NCI-H69 (cell line): Measurements from ENCODE around the gene MRPL44.

Source experiments
- DNase-seq: peaks from one replicate; lab custom pipeline; 2025; lab: John Stamatoyannopoulos, UW

Gene MRPL44

DNA sequence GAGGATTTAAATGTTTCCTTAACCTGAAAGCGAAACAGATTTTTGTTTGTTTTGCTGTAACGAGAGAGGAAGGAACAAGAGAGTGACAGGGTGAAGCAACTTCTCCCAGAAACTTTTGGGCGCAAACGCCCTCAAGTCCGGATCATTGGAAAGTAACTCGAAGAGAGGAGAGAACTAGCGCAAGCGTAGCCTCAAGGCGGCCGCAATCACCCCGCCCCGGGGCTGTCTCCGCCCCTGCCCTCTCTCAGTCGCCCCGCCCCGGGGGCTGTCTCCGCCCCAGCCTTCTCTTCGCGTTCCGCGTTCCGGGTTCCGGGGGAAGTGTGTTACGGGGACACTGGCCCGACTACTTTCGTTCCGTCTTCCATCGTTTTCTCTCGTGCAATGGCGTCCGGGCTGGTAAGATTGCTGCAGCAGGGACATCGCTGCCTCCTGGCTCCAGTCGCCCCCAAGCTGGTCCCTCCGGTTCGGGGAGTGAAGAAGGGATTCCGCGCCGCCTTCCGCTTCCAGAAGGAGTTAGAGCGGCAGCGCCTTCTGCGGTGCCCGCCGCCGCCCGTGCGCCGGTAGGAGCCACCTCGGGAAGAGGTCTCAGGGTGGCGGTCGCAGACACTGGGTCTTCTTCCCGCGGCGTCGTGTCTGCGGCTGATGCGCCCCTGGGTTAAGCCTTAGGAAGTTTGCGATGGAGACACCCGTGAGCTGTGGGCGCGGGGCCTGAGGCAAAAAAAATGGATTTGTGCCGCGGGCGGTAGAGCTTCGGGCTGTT, at the start of gene MRPL44:
MRPL44 (plus strand) TSS at position 372 of the 760 bp plus-strand sequence; CDS start at position 382, 10 bp downstream.
- DNase-seq, result peak; percentile 95

DNA sequence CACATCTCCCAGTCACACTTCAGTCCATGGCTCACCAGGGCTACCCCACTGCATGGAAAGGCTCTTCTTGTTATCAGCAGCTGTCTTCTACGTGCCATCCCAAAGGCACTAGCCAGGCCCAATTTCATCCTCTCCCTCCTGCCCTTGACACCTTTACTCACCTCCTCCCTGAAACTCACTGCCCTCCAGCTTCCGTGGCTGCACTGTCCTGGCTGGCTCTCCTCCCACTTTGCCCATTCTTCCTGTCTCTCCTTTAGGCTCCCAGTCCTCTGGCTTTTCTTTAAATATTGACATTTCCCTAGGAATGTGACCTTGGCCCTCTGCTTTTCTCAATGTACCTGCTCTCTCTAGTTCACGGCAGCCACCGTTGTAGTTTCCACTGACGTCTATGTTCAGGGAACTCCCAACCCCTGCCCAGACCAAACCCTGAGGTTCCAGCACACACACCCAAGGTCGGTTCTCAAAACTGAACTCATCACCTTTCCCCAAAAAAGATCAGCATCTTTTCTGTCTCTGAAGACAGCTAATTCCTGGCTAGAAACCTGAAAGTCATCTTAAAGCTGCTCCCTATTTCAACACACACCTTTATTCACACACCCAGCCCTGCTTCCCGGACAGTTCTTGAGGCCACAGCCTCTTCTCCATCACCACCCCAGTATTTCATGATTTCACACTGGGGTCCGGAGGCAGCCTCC, 48.8 kb upstream of the MRPL44 start:
- DNase-seq, result no peak

DNA sequence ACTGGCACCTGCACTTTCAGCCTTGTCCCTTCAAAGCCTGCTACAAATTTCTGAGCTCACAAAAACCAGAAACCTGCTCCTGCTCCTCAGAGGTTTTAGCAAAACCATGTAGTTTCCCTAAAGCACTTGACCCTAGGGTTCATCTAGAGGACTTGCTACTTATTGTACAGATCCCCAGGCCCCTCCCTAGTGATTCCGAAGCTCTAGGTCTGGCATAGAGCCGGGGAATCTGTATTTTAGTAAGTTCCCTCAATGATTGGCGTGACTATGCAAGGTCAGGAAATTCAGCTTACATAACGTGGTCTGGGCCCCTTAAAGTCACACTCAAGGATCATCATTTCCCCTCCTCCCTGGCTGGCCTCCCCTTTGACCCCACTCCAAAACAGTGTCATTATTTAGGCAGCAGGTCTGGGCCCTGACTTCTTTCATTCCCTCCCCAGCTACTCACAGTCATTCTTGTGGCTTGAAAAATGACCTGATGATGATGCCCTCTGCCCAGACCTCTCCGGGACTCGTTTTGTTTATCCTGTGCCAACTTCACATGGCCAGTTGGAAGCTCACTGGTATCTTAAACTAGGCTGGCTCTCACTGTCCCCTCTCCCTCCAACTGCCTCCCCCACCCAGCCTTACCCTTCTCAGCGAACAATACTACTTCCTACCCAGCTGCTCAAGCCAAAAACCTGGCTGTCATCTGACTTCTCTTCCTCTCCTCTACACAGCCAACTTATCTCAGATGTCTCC, 48.1 kb upstream of the MRPL44 start:
- no peak for DNase-seq

DNA sequence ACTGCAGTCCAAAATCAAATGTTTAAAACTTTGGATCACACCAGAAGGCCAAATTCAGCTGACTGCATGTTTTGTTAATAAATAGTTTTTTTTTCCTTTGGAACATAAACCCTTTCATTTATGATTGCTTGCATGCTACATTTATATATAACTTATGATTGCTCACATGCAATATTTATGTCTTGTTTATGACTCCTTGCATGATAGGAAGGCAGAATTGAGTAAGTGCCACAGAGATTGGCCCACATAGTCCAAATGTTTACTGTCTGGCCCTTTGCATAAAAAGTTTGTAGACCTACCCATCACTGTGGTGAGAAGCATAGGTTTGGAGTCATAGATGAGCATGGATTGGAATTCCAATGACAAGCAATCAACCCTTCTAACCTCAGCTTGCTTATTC, 42.9 kb upstream of the MRPL44 start:
- DNase-seq, result no peak

DNA sequence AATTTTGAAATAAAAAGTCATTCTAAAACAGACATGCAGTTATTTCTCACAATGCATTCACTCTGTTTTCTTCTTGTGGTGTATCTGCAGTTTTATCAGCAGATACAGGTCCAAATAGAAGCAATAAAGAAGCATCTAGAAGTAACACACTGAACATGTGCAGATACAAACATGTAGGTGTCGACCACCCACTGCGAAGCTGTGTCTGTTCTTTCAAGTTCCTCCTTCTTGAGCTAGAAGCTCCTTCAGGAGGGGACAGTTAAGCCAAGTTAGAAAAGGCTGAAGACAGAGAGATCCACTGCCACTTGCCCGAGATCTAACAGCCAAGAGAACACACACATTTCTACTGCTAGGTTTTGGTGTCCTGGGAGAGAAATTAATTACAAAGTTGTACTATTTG, 42.2 kb upstream of the MRPL44 start:
- DNase-seq, result no peak

DNA sequence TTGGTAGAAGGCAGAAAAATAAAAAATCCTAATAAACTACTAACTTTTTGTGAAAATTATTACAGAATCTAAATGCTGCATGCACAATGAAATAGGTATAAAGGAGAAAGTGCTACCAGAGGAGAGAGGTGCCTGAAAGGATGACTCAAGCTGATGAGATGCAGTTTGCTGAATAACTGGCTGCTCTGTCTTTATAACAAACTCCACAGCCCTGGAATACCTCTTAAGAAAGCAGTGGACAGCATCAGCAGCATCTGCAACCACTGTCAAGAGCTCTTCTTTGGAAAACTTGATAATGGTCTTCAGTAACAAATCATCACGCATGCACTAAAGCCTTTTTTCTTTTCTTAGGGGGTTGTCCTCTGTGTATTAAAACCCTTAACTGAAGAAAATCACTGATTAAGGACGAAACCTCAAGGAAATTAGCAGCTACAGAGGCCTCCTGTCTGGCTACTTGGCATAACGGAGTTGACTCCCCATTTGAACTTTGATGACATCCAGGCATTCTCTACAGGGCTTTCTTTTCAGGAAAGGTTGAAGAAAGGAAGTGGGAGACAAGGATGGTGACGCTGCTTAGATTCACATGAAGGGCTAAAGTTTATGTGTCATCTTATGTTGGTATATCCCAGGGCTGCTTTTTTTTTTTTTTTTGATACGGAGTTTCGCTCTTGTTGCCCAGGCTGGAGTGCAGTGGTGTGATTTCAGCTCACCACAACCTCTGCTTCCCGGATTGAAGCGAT, 40.9 kb upstream of the MRPL44 start:
- no peak for DNase-seq

DNA sequence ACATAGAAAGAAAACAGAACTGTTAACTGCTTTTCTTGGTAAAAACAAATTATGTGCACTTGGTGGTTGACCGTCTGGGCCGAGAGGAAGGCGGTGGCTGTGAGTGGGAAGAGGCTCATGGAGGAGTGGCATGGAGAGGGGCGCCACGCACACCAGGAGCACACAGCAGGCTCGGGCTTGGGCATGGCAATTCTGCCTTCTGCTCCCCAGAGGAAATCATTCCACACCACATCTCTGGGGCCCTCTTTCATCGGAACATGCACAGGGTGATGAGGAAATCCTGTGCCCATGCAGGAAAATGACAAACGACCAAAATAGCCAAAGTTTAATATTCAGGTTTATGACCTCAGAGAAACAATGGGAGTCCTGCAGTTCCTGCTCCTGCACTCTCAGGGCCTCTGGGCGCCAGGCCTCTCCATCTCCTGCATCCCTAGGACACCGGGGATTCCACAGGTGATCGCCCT, 38.6 kb upstream of the MRPL44 start:
- DNase-seq, result no peak

DNA sequence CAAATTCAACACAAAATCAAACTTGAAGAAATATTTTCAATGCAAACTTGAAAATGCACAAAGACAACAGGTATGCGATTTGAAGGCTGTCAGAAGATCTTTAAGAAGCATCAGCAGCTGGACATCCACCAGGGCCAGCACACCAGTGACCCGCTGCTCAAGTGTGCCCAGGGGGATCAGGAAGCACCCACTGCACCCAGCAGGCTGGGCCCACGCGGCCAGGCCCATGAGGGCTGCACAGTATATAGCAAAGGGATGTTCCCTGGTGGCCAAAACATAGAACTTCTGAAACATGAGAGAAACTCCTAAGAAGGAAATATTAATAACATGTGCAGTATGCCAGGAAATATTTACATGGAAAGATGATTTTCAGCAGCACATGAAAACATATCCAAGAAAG, 37.2 kb upstream of the MRPL44 start:
- no peak for DNase-seq

DNA sequence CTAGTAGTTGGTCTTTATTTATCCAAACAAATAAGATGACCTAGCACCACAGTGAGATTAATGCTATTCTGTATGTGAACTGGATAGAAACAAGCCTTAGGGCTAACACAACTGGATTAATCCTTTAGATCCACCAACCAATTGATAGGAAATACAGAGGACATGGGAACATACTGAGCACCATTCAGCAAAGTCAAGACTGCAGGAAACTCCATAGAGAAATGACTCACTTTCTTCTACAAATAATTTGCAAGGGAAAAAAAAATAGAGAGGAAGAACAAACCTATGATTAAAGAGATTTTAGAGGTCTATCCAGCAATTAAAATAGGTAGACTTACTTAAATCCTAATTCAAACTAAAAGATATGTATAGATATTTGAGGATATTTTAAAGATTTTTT, 36.1 kb upstream of the MRPL44 start:
- DNase-seq, result no peak

DNA sequence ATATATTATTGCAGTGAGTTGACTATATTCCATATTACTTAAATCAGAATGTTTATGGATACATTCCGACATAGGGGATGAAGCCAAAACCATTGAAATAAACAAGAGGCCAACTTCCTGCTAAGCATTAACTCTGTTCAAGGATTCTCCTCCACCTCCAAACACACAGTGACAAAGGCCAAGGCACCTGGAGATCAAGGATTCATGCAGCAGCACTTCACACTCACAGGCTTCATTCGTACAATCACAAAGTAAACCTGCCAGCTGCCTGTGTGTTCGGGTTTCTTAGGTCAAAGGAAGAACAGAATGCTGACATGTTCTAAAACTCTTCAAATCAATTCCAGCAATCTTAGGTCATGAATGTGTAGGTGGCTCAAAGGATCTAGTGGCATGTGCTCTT, 35.0 kb upstream of the MRPL44 start:
- DNase-seq, result no peak

DNA sequence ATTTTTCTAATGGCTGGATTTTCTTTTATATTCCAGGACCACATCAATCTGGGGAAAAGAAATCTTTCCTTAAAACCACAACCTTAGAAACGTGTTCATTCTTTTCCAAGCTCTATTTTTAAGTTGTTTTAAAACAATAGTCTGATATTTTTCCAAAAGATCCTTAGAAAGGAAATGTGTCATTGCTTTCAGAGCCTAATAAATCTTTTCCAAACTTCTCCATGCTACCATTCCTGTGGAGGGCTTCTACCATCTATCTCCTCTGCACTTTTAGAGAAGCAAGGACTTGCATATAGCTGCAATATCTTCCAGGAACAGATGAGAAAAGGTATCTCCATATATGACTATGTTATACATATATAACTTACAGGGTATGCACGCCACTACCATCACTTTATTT, 33.3 kb upstream of the MRPL44 start:
- DNase-seq, result no peak

DNA sequence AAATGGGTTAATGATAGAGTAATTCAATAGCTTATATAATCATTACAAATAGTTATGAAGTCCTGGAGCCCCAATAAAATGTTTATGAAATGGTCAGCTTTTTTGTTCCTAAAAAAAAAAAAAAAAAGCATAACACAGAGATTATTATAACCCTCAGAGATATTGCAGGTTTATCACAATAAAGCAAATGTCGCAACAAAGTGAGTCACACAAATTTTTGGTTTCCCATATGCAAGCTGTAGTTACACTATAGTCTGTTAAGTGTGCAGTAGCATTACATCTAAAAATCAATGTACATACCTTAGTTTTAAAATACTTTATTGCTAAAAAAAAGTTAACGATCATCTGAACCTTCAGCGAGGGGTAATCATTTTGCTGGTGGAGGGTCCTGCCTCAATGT, 32.2 kb upstream of the MRPL44 start:
- DNase-seq, result no peak

DNA sequence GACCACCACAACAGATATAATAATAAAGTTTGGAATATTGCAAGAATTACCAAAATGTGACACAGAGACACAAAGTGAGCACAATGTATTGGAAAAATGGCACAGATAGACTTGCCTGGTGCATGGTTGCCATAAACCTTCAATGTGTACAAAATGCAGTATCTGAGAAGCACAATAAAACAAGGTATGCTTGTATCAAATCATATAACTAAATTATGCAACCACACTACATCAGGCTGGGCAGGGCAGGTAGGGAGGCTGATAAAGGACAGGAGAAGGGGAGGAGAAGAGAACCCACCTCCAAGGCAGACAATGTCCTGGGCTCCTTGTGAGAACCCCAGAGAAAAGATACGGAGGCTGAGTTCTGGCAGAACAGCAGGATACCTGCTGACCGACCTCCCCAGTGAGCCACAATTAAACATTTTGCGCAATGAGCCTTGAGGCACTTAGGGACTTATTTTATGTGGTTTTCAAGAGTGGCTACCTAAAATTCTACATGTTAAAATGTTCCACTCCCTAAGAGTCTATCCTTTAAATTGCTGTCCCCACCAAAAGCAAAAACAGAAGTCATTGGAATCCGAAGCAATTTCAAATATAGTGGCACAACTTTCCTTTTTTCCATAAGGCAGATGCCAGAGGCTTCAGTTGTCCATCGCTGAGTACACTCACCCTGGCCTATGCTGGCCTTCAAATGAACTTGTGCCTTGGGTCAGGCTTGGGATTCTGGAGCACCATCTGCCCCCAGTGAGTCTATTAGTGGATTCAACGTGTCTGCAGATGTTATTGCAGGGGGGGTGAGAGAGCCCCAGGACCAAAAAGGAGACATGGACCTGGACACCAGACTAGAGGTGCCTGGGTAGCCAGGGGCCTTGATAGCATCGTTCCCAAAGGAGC, 28.9 kb upstream of the MRPL44 start:
- DNase-seq, result no peak

DNA sequence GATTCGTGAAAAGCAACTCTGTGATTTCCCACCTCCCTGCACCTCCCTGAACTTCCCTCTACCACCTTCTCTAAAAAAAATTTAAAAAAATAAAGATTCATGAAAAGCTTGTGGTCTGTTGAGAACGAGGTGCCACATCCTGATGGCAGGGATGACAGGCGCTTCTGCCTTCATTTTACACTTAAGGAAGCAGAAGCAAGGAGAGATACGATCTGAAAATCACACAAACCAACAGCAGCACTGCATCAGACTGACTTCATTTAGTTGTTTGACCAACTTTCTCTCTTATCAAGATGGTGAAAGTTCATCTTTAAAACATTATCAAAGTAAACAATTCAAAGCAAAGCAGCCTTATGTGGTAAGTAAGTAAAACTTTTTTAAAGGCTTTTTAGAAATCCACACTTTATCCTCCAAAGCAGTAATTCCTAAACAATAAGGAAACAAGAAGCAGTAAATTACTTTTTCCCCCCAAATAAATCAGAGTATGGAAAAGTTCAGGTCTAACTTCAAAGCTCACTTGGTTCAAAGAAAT, 27.6 kb upstream of the MRPL44 start:
- DNase-seq, result no peak

DNA sequence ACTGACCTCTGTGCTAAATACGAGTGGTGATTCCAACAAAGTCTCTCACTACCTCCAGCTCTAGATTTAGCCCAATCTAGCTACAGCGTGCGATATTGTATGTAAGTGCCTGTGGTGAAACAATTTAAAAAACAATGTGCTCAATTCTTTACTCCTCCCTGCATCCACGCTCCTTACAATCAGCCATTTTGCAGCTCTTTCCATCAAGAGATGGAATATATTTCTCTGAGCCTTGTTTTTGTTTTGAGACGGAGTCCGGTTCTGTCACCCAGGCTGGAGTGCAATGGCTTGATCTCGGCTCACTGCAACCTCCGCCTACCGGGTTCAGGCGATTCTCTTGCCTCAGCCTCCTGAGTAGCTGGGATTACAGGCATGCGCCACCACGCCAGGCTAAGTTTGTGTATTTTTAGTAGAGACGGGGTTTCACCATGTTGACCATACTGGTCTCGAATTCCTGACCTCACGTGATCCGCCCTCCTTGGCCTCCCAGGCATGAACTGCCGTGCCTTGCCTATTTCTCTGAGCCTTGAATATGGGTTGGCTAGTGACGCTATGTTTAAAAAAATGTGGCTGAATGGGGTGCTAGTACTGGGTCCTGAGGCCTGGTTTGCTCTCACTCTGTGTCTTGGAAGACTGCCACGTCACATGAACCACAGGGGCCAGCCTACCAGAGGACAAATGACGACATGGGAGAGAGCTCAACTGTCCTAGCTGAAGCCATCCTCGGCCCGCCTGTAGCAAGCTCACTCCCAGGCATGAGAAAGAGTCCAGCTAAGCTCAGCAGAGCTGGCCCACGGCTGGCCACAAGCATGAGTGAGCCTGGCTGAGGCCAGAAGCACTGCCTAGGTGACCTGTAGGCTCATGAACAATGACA, 26.9 kb upstream of the MRPL44 start:
- peak; percentile 2 for DNase-seq

DNA sequence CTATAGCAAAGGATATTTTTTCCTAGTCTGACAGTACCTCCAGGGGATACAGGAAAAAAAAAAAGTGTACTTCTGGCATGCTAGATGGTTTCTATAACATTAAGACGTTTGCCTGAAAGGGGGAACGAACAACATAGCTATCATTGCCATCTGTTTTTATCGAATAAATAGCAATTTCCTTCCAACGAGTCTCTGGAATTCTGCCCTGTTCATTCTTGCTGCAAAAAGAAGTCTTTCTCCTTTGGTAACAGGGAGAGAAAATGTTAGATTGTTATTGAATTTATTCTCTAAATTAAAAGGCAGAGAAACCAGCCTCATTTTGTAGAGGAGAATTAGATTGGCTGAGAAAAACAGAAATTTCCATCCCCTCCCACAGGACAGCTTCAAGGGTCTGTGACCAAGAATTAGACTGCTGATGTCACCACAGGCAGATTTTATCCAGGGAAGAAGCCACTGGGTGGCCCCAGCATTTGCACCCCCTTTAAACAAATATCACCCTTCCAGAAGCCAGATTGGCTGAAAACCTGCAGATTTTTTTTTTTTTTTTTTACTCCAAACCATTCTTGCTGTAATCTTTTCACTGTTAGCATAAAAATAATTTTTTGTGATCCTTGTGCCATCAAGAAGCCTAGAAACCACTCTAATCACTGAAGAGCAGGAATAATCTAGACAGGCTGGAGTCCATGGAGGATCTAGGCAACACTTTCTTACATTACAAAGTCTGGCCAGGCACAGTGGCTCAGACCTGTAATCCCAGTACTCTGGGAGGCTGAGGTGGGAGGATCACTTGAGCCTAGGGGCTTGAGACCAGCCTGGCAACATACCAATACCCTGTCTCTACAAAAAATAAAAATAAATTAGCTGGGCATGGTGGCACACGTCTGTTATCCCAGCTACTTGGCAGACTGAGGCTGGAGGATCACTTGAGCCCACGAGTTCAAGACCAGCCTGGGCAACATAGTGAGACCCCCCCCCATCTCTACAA, 24.2 kb upstream of the MRPL44 start:
- no peak for DNase-seq

DNA sequence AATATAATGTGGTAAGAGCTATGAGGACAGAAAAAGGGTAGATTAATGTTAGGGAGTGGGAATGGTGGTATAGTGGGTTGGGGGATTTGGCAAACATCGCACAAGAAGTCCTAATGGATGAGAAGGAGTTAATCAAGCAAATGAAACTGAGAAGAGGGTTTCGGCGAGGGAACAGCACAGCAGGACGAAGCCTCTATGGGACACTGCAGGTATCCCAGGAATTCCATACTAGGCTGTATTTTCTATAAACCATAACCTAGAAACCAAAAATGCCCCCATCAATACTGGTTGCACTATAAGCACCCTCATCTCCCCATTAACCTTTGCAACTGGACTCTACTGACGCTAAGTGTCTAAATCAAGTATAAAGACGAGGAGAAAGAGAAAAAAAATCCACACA, 22.4 kb upstream of the MRPL44 start:
- no peak for DNase-seq

DNA sequence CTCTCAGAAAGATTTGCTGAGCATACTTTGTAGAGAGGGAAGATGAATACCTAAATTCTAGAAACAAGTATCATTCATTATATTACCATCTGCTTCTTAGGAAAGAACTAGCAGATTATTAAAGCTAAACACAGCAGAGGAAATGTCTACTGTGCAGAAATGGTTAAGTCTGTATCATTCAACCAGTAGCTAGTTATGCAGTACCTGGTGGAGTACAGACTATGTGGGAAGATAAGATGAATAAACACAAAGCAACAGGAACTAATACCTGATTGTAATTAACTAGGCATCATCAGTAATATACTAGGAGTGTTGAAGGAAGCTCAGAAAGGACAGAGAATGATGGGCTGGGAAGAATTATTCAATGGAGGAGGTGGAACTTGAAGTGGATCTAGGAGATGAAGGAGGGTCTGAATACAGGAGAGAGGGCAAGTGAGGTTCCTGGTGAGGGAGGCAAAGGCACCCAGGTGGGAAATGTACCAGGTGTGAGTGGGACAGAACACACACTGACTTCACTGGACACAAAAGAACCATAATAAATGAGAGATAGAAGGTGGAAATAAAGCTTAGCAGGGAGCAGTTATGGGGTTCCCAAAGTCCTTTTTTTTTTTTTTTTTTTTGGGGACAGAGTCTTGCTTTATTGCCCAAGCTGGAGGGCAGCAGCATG, 21.7 kb upstream of the MRPL44 start:
- DNase-seq, result no peak
